ENCODE data around the gene REV1.

GRCh38 chr2:99430614-99431291, 59.1 kb downstream of the REV1 start:
- TF ChIP-seq POLR2A (IDR thresholded peaks at IDR 0.05; ENCODE audit: extremely low read depth, insufficient read length) (no peak), MAX (IDR thresholded peaks at IDR 0.05; ENCODE audit: low read depth, low read length) (no peak)
